Measurements from ENCODE around the gene VPS26B.
"Not testable (repeated sequence)": the region's sequence is repeated elsewhere in the genome, so short reads cannot be mapped to it uniquely, and the experiment has no call there.

The VPS26B gene

DNA sequence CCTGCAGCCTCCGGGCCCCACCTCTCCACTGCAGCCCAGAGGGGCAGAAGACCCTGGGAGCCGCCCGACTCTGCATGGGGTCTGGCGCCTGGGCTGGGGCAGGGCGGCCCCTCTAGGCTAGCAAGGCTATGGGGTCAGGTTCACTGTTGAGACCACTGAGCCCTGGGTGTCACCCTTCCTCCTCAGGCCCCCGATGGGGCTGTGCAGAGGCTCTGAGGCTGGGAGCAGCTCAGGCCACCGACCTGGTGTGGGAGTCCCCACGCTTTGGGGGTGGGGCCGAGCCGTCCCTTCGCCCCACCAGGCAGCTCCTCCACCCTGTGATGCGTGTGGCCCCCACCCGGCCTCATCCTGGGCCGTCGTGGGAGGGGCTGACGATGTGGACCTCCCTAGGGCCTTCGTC, 57.2 kb downstream of the VPS26B start:
- not testable (repeated sequence) for DNase-seq (ENCODE audit: low spot score)

DNA sequence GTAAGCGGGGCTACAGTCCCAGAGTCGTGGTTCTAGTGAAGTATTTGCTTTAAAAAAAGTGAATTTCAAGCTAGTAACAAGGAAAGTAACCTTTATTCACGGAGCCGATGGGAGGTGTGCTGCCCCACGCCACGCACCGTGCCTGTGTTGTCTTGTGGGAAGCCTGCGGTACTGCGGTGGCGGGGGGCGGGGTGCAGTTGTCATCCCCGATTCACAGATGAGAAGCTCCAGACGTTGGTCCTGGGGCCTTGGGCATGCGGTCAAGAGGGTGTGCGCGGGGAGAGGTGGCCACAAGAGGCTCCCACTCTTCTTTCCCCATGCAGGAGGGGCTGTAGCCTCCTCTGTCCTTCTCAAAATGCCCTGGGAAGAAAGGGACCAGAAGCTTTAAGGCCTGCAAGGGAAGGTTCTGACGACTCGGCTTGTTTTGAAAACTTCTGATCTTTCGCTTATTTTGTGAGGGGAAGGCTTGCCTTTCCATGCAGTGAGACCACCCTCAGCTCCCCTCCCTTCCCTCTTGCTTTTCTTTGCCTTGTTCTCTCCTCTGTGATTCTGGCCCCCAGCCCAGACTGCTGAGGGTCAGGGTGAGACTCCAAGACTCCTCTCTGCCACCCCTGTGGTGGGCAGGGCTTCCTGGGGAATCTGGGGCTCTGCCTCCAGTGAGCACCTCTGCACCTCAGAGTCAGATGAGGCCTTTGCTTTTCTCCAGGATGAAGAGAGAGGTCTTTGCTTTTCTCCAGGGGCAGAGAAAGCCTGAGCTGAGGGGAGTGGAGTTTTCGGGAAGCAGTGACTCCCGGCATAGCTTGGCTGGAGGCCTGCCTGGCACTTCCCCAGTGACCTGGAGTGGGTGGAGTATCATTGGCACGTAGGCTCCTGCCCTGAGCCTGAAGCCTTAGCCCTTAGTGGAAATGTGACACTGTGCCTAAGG, 57.9 kb downstream of the VPS26B start:
- no peak for DNase-seq (ENCODE audit: low spot score)

DNA sequence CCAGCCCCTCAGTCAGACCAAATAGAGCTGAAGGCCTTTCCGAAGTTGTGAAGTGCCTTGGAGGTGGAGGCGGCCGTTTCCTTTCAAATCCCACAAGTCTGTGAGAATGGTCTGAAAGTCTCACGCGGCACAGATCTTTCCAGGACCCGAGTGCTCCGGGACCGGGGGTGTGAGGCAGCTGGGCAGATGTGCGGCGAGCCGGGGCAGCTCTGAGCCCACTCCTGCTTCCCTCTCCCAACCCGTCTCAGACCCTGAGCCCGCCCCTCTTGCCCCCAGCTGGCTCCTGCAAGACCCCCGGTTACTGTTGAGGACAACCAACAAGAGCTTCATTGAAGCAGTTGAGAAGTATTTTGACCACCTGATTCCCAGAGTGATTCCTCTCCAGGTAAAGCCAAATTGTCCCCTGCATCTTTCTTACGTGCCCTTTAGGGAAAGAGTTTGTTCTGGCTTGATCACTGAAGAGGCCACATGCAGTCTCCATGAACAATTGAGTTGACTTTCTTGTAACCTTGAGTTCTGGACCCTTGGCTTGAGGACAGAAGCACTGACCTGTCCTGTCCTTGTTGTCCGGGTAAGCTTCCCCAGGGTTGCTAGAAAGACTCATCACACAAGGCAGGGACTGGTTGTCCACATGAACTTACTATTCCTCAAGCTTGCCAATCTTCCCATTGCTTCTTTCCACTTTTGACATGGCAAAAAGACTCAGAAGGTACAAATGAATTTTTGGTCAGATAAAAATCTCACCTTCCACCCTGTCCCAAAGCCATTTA, 59.2 kb downstream of the VPS26B start:
- no peak for DNase-seq (ENCODE audit: low spot score)

DNA sequence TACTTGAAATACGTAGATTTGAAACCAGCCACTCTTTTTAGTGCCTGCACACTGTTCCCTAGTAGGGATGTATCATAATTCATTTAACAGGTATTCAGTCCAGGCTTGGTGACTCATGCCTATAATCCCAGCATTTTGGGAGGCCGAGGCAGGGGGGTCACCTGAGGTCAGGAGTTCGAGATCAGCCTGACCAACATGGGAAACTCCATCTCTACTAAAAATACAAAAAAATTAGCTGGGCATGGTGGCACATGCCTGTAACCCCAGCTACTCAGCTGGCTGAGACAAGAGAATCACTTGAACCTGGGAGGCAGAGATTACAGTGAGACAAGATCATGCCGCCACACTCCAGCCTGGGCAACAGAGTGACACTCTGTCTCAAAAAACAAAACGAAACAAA, 59.9 kb downstream of the VPS26B start:
- not testable (repeated sequence) for DNase-seq (ENCODE audit: low spot score)

DNA sequence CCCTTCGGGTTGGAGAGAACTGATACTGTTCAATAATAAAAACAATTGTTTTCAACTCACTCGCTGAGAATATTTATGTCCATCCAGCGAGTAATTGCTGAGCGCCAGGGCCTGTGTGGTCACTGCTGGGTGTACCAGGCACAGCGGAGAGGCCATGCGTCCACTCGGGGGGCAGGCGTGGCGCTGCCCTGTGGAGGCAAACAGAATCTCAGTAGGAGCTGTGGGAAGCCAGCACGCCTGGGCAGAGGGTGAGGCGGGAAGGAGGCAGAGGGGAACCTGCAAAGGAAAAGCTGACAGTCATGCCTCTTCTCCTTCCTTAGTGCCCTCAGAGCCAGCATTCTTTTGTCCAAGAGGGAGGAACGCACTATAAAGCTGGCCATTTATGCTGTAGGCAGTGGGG, 63.1 kb downstream of the VPS26B start:
- DNase-seq (ENCODE audit: low spot score) = no peak

DNA sequence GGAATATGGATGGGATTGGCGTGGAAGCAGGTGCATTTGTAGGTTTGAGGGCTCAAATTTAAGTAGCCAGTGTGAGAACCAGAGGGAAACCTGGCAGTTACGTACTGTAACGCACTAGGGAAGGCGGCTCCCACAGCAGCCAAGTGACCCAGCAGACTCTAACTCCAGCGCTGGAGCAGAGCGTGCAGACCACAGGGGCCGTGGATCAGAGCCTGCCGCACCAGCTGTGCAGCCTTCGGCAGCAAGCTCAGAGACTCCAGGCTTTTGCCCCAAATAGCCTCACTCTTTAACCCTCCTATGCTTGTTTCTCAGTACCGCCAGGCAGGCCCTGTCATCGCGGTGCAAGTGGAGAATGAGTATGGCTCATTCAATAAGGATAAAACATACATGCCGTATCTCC, 64.0 kb downstream of the VPS26B start:
- DNase-seq (ENCODE audit: low spot score) = no peak

DNA sequence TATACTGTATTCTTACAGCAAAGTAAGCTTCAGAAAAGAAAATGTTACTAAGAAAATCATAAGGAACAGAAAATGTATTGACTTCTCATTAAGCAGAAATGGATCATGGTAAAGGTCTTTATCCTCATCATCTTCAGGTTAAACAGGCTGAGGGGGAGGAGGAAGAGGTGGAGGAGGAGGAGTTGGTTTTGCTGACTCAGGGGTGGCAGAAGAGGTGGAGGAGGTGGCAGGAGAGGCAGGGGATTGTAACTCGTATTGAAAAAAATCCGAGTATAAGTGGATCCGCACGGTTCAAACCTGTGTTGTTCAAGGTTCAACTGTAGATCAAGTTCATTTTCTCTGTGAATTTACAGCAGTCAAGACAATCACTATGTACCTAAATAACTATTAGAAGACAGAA, 64.7 kb downstream of the VPS26B start:
- DNase-seq (ENCODE audit: low spot score) = no peak

DNA sequence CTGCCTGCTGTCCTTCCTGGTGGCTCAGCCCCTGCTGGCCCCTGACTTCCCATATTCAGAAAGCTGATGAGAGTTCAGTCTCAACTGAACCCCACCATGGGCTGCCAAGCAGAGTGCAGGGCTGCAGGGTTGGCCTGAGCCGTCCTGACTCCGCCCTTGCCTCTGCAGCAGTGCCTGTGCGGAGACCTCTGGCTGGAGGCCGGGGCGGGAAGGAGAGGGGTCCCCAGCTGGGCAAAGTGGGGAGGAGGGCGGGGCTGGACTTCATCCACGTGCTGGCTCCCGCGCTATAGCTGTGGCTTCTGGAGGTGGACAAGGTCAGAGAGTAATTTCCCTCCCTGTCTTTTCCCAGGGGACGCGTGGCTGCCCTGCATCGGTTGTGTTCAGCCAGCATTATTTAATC, 65.3 kb downstream of the VPS26B start:
- no peak for DNase-seq (ENCODE audit: low spot score)

DNA sequence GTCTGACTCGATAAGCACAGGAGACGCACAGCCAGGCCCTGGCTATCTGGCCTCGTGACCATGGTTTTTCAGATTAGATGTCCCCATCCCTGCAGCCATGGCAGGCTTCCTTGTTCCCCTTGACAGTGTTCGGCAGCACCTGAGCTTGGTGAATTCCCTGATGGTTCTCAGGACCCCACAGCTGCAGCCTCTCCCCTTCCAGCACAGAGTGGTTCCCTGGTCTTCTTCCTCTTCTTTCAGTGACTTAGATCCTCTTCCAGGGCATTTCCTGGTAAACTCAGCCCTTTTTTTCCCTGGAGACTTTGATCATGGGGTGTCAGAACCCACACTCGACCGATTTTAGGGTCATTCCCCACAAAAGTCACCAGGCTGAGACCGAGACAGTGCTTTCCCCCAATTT, 66.2 kb downstream of the VPS26B start:
- no peak for DNase-seq (ENCODE audit: low spot score)

DNA sequence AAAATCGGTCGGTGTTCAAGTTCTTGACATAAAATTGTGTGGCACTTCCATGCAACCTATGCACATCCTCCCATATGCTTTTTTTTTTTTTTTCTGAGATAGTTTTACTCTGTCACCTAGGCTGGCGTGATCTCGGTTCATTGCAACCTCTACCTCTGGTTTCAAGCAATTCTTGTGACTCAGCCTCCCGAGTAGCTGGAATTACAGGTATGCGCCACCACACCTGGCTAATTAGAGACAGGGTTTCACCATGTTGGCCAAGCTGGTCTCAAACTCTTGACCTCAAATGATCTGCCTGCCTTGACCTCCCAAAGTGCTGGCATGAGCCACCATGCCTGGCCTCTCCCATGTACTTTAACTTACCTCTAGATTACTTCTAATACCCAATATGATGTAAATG, 66.7 kb downstream of the VPS26B start:
- DNase-seq (ENCODE audit: low spot score) = no peak

DNA sequence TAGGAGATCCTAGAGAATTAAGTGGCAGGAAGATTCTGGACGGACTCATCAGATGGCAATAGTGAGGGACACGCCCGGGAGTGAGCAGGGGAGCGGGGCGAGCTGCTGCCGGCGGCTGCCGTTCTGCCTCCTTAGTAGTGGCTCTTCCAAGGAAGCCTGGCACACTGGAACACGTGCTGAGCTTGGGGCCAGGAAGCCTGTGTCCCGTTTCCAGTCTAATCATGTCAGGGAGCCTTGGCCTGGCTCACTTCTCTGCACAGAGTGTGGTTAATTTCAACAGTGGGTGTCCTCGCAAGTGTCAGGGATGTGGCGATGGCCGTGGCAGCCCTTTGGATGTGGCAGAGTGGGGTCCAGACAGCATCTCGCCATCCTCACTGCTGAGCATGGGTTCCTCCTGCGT, 68.2 kb downstream of the VPS26B start:
- no peak for DNase-seq (ENCODE audit: low spot score)

DNA sequence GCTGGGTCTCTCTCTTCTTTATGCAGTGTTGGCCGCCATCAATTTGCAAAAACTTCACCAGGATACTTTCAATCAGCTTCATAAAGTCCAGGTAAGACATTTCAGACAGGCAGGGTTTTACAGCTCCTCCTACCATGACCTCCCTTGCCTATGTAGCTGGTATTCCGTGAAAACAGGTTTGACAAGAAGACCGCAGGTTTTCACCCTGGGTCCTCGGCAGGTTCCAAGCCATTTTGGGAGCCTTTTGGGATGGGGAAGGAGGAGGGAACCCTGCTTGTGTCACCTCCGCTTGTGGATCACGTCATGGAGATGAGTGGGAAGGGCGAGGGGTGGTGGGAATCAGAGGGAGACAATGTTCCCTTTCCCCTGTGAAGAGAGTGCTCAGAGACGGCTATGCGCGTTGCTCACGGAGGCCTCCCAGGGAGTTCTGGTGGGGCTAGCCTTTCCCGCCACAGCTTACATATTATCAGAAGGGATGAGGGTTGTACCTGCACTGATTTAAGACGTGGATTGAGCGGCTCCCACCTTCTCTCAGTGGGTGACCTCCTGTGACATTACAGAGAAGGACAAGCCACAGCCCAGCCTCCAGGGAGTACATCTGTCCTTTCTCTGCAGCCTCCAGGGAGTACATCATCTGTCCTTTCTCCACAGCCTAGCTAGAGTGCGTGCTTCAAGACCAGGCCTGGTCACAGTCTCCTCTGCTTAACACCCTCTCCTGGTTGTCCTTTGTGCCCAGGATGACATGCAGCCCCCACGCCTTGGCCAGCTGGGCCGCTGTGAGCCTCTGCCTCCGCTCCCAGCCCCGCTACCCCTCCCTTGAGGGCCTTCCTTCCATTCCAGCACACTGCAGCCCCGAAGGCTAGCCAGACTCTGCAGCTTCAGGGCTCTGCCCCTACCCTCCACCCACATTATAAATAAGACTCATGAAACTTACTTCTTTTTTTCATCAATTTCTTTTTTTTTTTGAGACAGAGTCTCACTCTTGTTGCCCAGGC, 68.9 kb downstream of the VPS26B start:
- no peak for DNase-seq (ENCODE audit: low spot score)

DNA sequence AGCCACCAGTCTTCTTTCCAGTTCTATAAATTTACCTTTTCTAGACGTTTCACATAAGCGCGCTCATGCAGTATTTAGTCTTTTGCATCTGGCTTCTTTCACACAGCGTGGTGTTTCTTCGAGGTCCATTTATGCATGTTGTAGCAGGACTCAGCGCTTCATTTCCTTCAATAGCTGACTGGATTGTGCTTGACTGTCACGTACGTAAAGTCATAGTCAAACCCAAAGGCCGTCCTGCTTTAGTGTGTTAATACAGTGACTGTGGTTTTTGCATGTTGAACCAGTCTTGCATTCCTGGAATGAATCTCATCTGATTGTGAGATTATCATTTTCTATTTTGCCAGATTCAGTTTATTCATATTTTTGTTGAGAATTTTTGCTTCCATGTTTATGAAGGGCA, 70.2 kb downstream of the VPS26B start:
- DNase-seq (ENCODE audit: low spot score) = no peak
